Panc1 (cell line): ENCODE measurements around the gene LGR4.

ENCODE experiments used
- CTCF ChIP-seq: fragments of 450-650 bp; IDR thresholded peaks from 2 replicates; pipeline ENCODE4 v1.5.1; 2017; ENCODE audit warnings: mild to moderate bottlenecking
- POLR2AphosphoS5 ChIP-seq: IDR thresholded peaks from 2 replicates; pipeline ENCODE4 v1.6.1; 2012; ENCODE audit warnings: mild to moderate bottlenecking, low read depth, low read length, moderate library complexity
- REST ChIP-seq, 2 experiments: IDR thresholded peaks; 2 replicates each; pipeline ENCODE4 v1.6.1; 2011 to 2012; ENCODE audit warnings: low read depth in 2 of 2, control low read depth in 1 of 2, low read length in 1 of 2, mild to moderate bottlenecking in 1 of 2, moderate library complexity in 1 of 2; ENCODE audit not compliant: insufficient read depth in 1 of 2
- SIN3A ChIP-seq: IDR thresholded peaks from 2 replicates; pipeline ENCODE4 v1.6.1; 2012; ENCODE audit warnings: low read depth, mild to moderate bottlenecking, low read length, moderate library complexity, borderline replicate concordance; ENCODE audit not compliant: insufficient read depth
- TCF7L2 ChIP-seq: IDR thresholded peaks from 2 replicates; pipeline ENCODE4 v1.6.1; 2011; ENCODE audit warnings: mild to moderate bottlenecking, low read depth, low read length, inconsistent platforms

GRCh38 chr11:27505781-27506180, 33.2 kb upstream of the LGR4 start:
- TF ChIP-seq CTCF = no peak
- no peak for TF ChIP-seq POLR2AphosphoS5
- TF ChIP-seq SIN3A = no peak
- no peak for TF ChIP-seq REST (IDR thresholded peaks at IDR 0.05; ENCODE audit: insufficient read depth in 1 of 2, low read depth in 2 of 2, low read length in 1 of 2)
- no peak for TF ChIP-seq TCF7L2
